MCF 10A (cell line): ENCODE results near the gene WDR76. TPM values are rescaled to one million over a fixed set of nuclear protein-coding genes. Genes with fewer than 3 reads are reported as not detected.
A peak's percentile ranks its signal among the peaks of the same experiment; 100 is the strongest.
"Not testable (repeated sequence)": the region's sequence is repeated elsewhere in the genome, so short reads cannot be mapped to it uniquely, and the experiment has no call there.

Experiments
- BruUV-seq: library from RNA; stranded (reverse); fragments of 400-500 nt; replicated peaks from 2 replicates; lab custom pipeline; 2021; lab: Mats Ljungman, UMichigan
- CTCF ChIA-PET: fragments of 300-600 bp; sonication (Branson Sonifier 250); formaldehyde crosslinking; extraction: SDS; loops from one replicate; lab custom pipeline; 2021; ENCODE audit warnings: antibody characterized with exemption, inconsistent platforms; lab: Yijun Ruan, JAX
- POLR2A ChIA-PET: fragments of 300-600, 350-650 bp; sonication (Branson Sonifier 250); formaldehyde crosslinking; extraction: SDS; loops from one replicate; lab custom pipeline; 2020; ENCODE audit warnings: antibody characterized with exemption, inconsistent platforms; lab: Yijun Ruan, JAX
- DNase-seq: peaks from one replicate; pipeline ENCODE4 v3.0.0-alpha.2; 2018; ENCODE audit not compliant: unreplicated experiment
- H3K27ac Mint-ChIP-seq: one replicate; pipeline ENCODE4 v1.8.0; 2022; ENCODE audit warnings: mild to moderate bottlenecking, low read depth, mixed read lengths; ENCODE audit not compliant: unreplicated experiment
- H3K27me3 Mint-ChIP-seq: one replicate; pipeline ENCODE4 v1.8.0; 2022; ENCODE audit warnings: mixed read lengths; ENCODE audit not compliant: insufficient read depth, unreplicated experiment
- H3K36me3 Mint-ChIP-seq: one replicate; pipeline ENCODE4 v1.8.0; 2022; ENCODE audit warnings: mild to moderate bottlenecking, moderate library complexity, mixed read lengths; ENCODE audit not compliant: insufficient read depth, unreplicated experiment
- H3K4me1 Mint-ChIP-seq: one replicate; pipeline ENCODE4 v1.8.0; 2022; ENCODE audit warnings: mixed read lengths; ENCODE audit not compliant: insufficient read depth, unreplicated experiment
- H3K4me3 Mint-ChIP-seq: one replicate; pipeline ENCODE4 v1.8.0; 2022; ENCODE audit warnings: mild to moderate bottlenecking, moderate library complexity, mixed read lengths; ENCODE audit not compliant: unreplicated experiment
- H3K9me3 Mint-ChIP-seq: one replicate; pipeline ENCODE4 v1.8.0; 2022; ENCODE audit warnings: mixed read lengths; ENCODE audit not compliant: unreplicated experiment
- intact Hi-C: fragments of 100-400 bp; cut with micrococcal nuclease; formaldehyde crosslinking; loops from 2 replicates; pipeline ENCODE4 v1.14.1; 2022
- total RNA-seq: library from RNA; stranded (reverse); gene quantifications from 2 replicates; pipeline ENCODE4 v1.2.3, GENCODE V29; 2022
- TF ChIP-seq, protein P1 (sequence below): fragments of 200-600 bp; IDR thresholded peaks from one replicate; pipeline ENCODE4 v1.8.0; 2022; ENCODE audit warnings: antibody characterized with exemption, mild to moderate bottlenecking; ENCODE audit not compliant: unreplicated experiment

Gene WDR76
- total RNA-seq, 1 experiment from 2014 or later, result 6.9 TPM

DNA sequence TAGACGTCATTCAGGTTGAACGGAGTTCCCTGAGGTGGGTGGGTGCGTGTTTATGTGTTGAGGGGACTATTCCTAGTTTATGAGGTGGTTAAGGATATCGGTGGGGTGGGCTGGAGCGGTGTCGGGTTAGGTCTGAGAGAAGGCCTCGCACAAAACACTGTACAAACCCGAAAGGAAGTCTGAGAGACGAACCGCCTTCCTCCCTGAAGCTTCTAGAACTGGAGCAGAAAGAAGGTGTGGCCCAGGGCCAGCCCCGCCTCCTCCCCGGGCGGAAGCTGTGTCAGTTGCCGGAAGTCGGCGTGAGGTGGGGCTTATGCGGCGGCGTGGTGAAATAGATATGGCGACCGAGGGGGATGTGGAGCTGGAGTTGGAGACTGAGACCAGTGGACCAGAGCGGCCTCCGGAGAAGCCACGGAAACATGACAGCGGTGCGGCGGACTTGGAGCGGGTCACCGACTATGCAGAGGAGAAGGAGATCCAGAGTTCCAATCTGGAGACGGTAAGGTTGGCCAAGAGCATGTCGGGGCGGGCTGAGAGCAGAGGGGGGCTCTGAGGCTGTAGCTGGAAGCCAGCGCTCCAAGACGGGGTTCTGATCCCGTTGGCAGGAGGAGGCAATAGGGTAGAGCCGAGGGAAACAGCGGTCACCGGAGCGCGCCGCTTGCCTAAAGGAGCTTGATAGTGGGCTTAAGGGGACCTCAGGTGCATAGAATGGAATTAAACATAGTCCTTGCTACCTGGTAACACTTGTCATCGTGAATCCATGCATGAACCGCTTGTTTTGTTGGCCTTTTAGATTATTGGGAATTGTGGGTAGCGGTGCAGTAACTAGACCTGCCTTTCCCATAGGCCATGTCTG lies 26.3 kb upstream of the WDR76 start, which contains the start of gene HYPK:
Gene HYPK, plus strand, starts transcription at position 314 of the 856 bp plus-strand sequence. Its CDS starts 24 bp downstream, at position 338.
- H3K27ac Mint-ChIP-seq, result peak within 1 kb of the TSS; percentile 97
- DNase-seq, result peak; percentile 87
- POLR2A ChIA-PET, result interaction anchor here (0.5 to 13.7 kb wide), 15 partner anchors 9 to 737 kb away, joined by 3 to 162 read pairs (median 5); partner anchors contain the start of genes EIF3J, ELL3, MFAP1 and SERF2
- H3K4me3 Mint-ChIP-seq, result peak within 1 kb of the TSS; percentile 90
- H3K4me1 Mint-ChIP-seq, result peaks cover 33% of the 10 kb centered on the region
- CTCF ChIA-PET, result interaction anchor here (0.6 kb wide), 2 partner anchors 30 to 360 kb away, joined by 3 to 4 read pairs; no protein-coding TSS in a partner anchor
- intact Hi-C loops, result no loop called here
- H3K9me3 Mint-ChIP-seq, result no peaks in the 10 kb centered on the region
- H3K36me3 Mint-ChIP-seq, result peaks cover 72% of the 10 kb centered on the region
- TF ChIP-seq, protein P1, sequence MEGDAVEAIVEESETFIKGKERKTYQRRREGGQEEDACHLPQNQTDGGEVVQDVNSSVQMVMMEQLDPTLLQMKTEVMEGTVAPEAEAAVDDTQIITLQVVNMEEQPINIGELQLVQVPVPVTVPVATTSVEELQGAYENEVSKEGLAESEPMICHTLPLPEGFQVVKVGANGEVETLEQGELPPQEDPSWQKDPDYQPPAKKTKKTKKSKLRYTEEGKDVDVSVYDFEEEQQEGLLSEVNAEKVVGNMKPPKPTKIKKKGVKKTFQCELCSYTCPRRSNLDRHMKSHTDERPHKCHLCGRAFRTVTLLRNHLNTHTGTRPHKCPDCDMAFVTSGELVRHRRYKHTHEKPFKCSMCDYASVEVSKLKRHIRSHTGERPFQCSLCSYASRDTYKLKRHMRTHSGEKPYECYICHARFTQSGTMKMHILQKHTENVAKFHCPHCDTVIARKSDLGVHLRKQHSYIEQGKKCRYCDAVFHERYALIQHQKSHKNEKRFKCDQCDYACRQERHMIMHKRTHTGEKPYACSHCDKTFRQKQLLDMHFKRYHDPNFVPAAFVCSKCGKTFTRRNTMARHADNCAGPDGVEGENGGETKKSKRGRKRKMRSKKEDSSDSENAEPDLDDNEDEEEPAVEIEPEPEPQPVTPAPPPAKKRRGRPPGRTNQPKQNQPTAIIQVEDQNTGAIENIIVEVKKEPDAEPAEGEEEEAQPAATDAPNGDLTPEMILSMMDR, result no peak
- H3K27me3 Mint-ChIP-seq, result no peaks in the 10 kb centered on the region
- TSS peak; percentile 54 for BruUV-seq

DNA sequence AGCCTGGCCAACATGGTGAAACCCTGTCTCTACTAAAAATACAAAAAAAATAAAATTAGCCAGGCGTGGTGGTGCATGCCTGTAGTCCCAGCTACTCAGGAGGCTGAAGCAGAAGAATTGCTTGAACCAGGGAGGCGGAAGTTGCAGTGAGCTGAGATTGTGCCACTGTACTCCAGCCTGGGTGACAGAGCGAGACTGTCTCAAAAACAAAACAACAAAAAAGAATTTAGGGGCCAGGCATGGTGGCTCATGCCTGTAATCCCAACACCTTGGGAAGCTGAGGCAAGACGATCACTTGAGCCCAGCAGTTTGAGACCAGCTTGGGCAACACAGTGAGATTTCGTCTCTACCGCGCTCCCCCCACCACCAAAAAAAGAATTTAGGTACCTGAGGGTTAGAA lies 24.1 kb upstream of the WDR76 start:
- H3K27ac Mint-ChIP-seq, H3K27me3 Mint-ChIP-seq, BruUV-seq, H3K9me3 Mint-ChIP-seq, DNase-seq, H3K4me3 Mint-ChIP-seq, intact Hi-C loops: not testable (repeated sequence)
- CTCF ChIA-PET, result interaction anchor here (0.8 to 1.2 kb wide), 2 partner anchors 9 to 79 kb away, joined by 3 read pairs; no protein-coding TSS in a partner anchor
- H3K36me3 Mint-ChIP-seq, result peaks cover 76% of the 10 kb centered on the region
- peaks cover 24% of the 10 kb centered on the region for H3K4me1 Mint-ChIP-seq
- POLR2A ChIA-PET, result interaction anchor here (1.3 to 8.6 kb wide), 3 partner anchors 12 to 26 kb away, joined by 5 to 99 read pairs (median 42); partner anchors contain the start of genes ELL3, MFAP1, SERF2 and WDR76

DNA sequence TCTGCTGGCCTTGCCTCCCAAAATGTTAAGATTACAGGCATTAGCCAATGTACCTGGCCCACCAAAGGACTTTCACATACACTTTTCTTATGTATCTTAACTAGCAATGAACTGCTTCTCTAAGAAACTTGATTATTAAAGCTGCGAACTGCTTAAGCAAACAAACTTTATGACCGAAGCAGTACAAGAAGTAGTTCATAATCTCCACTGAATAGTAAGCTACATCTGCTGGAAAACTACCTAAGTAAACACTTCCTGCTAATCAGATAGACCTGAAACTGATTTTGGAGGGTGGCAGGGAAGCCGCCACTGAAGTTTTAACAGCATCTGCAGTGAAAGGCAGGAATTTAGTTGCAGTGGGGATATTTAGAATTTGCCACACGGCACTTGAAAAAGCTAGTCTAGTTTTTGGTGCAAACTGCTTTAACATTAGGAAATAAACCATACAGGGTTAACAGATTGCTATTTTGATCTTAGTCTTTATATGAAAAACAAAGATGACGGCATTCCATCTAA lies 18.3 kb upstream of the WDR76 start:
- Mint-ChIP-seq H3K27me3 (no peaks in the 10 kb centered on the region), H3K4me3 (no peak overlapping the region), H3K27ac (no peak overlapping the region), H3K36me3 (peaks cover 92% of the 10 kb centered on the region), H3K9me3 (no peaks in the 10 kb centered on the region), H3K4me1 (no peaks in the 10 kb centered on the region)
- CTCF ChIA-PET, result interaction anchor here (0.9 to 1.4 kb wide), 2 partner anchors 32 to 38 kb away, joined by 3 to 4 read pairs; partner anchors contain the start of gene ELL3
- no peak for DNase-seq
- BruUV-seq, result no TSS peak
- intact Hi-C loops, result no loop called here
- POLR2A ChIA-PET, result interaction anchor here (1.4 to 2.6 kb wide), 2 partner anchors 8 to 15 kb away, joined by 3 to 14 read pairs; partner anchors contain the start of genes HYPK and SERINC4
- TF ChIP-seq, protein P1, result no peak

DNA sequence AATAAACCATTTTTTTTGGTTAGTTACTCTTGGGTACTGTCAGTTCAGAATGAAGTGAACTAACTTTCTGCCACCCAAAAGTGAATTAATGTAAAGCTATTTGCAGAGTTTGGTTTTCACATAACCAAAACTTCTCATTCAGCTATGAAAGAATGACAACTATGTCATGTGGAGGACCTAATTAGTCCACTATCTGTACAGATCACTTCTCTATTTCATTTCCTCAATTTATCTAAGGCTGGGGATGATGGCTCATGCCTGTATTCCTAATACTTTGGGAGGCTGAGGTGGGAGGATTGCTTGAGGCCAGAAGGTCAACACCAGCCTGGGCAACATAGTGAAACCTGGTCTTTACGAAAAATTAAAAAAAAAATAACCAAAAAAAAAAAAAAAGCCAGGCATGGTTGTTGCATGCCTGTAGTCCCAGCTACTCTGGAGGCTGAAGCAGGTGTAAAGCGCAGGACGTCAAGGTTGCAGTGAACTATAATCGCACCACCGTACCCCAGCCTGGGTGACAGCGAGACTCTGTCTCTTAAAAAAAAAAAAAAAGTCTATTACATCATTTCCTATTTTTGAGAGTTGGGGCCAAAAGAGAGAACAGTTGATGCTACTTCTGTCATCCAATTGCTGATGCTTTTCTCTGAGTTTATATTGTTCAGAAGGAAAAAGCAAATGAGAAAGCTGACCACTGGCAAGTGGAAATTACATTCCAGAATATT lies 17.7 kb upstream of the WDR76 start:
- no peaks in the 10 kb centered on the region for H3K9me3 Mint-ChIP-seq
- no peak for DNase-seq
- no peak overlapping the region for H3K27ac Mint-ChIP-seq
- H3K4me1 Mint-ChIP-seq, result no peaks in the 10 kb centered on the region
- H3K27me3 Mint-ChIP-seq, result no peaks in the 10 kb centered on the region
- ChIA-PET CTCF (interaction anchor here (0.6 to 1.4 kb wide), 3 partner anchors 32 to 64 kb away, joined by 3 to 4 read pairs (median 3); partner anchors contain the start of gene ELL3), POLR2A (interaction anchor here (0.6 to 2.6 kb wide), 6 partner anchors 8 to 107 kb away, joined by 3 to 14 read pairs (median 3); partner anchors contain the start of genes HYPK, MFAP1 and SERINC4)
- no peak overlapping the region for H3K4me3 Mint-ChIP-seq
- peaks cover 92% of the 10 kb centered on the region for H3K36me3 Mint-ChIP-seq
- TF ChIP-seq, protein P1, result no peak
- intact Hi-C loops, result no loop called here
- no TSS peak for BruUV-seq

DNA sequence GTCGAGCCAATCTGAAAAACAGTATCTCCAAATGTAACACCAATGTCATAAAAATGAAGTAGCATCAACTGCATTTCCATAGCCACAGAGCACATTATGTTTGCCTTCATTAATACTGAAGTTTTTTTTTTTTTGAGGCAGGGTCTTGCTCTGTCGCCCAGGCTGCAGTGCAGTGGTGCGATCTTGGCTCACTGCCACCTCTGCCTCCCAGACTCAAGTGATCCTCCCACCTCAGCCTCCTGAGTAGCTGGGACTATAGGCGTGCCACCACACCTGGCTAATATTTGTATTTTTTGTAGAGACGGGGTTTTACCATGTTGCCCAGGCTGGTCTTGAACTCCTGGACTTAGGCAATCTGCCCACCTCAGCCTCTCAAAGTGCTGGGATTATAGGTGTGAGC lies 11.7 kb upstream of the WDR76 start:
- BruUV-seq, H3K9me3 Mint-ChIP-seq, H3K27me3 Mint-ChIP-seq, CTCF ChIA-PET, DNase-seq, POLR2A ChIA-PET, H3K27ac Mint-ChIP-seq, H3K4me1 Mint-ChIP-seq, H3K4me3 Mint-ChIP-seq, intact Hi-C loops: not testable (repeated sequence)
- H3K36me3 Mint-ChIP-seq, result peaks cover 83% of the 10 kb centered on the region
